ENCODE measurements around the gene ERCC2.

The ERCC2 gene

GRCh38 chr19:45303269-45304060, 66.9 kb downstream of the ERCC2 start:
- no peak for DNase-seq (ENCODE audit: low read depth in 2 of 2)

- DNase-seq (ENCODE audit: low read depth in 2 of 2) = no peak
These were observed 68.0 kb downstream of the ERCC2 start for GRCh38 chr19:45302416-45302815.
